ENCODE data around the gene FOXP1.

DNA sequence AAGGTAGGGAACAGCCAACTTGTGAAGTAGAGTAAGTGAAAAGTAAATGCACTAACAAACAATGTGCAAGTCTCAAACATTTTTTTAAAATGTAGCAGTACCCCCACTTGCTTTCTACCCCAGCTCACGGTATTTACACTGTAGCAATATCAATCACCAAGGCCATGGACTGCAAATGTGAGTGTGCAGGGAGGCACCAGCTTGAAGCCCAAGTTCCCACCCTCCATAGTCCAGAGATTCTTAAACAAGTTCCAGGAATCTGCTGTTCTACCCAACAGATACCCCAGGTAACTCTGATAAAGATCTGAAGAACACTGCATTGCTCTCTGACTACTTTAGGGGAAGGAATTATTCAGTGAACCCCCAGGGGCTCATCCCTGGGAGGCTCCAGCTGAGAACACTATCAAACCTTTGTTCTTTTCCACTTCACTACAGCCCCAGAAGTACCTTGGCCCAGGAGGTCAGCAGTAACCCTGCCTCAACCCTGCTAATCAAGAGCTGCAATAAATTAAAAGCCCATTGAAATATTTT is 86.1 kb downstream of the FOXP1 start:
- TF ChIP-seq CTCF (IDR thresholded peaks at IDR 0.05): no peak
- no peak for TF ChIP-seq EZH2 (IDR thresholded peaks at IDR 0.05; ENCODE audit: borderline replicate concordance, insufficient read depth, low read depth, low read length, poor library complexity, severe bottlenecking)

Data from B cell (primary cell).